ENCODE measurements around the gene CMTM8. TPM values are rescaled to one million over a fixed set of nuclear protein-coding genes. Genes with fewer than 3 reads are reported as not detected.

Gene CMTM8
- total RNA-seq, 1 experiment from 2014 or later: 28.5 TPM

- ChIA-PET CTCF (interaction anchor here (1.0 kb wide), 1 partner anchor 92 kb away, joined by 3 read pairs; no protein-coding TSS in a partner anchor), POLR2A (no interaction called here)
- H3K27me3 Mint-ChIP-seq (ENCODE audit: insufficient read depth, unreplicated experiment): no peaks in the 10 kb centered on the region
- no peak overlapping the region for H3K27ac Mint-ChIP-seq (ENCODE audit: unreplicated experiment)
- H3K36me3 ChIP-seq (ENCODE audit: control insufficient read depth, insufficient read depth, low read length): no peaks in the 10 kb centered on the region
- TF ChIP-seq CTCF (IDR thresholded peaks at IDR 0.05; ENCODE audit: insufficient read depth in 1 of 2, low read depth in 1 of 2, low read length in 1 of 2, severe bottlenecking in 1 of 2, unreplicated experiment in 1 of 2): no peak
- no peak for DNase-seq
- no peak overlapping the region for H3K4me3 Mint-ChIP-seq (ENCODE audit: unreplicated experiment)
- H3K4me1 Mint-ChIP-seq (ENCODE audit: low read depth, unreplicated experiment): peaks cover 10% of the 10 kb centered on the region
- no peaks in the 10 kb centered on the region for H3K27me3 ChIP-seq (replicated peaks; ENCODE audit: control insufficient read depth, insufficient read depth, low read length)
- no peaks in the 10 kb centered on the region for H3K36me3 Mint-ChIP-seq (ENCODE audit: insufficient read depth, unreplicated experiment)
- BruUV-seq (replicated peaks): no TSS peak
- intact Hi-C loops (cut with micrococcal nuclease; ENCODE audit: unreplicated experiment): no loop called here
- peaks cover 30% of the 10 kb centered on the region for H3K4me1 ChIP-seq
- no peaks in the 10 kb centered on the region for H3K9me3 Mint-ChIP-seq (ENCODE audit: unreplicated experiment)
- no peaks in the 10 kb centered on the region for H3K9me3 ChIP-seq
- H3K4me3 ChIP-seq (ENCODE audit: low read depth, low read length): no peak overlapping the region
Measured at GRCh38 chr3:32305361-32305876, 66.9 kb downstream of the CMTM8 start.

GRCh38 chr3:32306072-32306471 lies 67.6 kb downstream of the CMTM8 start:
- DNase-seq: no peak
- ChIA-PET POLR2A (no interaction called here), CTCF (no interaction called here)
- Mint-ChIP-seq H3K4me1 (ENCODE audit: low read depth, unreplicated experiment) (peaks cover 10% of the 10 kb centered on the region), H3K27ac (ENCODE audit: unreplicated experiment) (no peak overlapping the region), H3K4me3 (ENCODE audit: unreplicated experiment) (no peak overlapping the region), H3K36me3 (ENCODE audit: insufficient read depth, unreplicated experiment) (no peaks in the 10 kb centered on the region), H3K27me3 (ENCODE audit: insufficient read depth, unreplicated experiment) (no peaks in the 10 kb centered on the region), H3K9me3 (ENCODE audit: unreplicated experiment) (no peaks in the 10 kb centered on the region)
- Histone ChIP-seq H3K36me3 (ENCODE audit: control insufficient read depth, insufficient read depth, low read length) (no peaks in the 10 kb centered on the region), H3K9me3 (no peaks in the 10 kb centered on the region), H3K4me3 (ENCODE audit: low read depth, low read length) (no peak overlapping the region), H3K4me1 (peaks cover 30% of the 10 kb centered on the region), H3K27me3 (replicated peaks; ENCODE audit: control insufficient read depth, insufficient read depth, low read length) (no peaks in the 10 kb centered on the region)
- TF ChIP-seq CTCF (IDR thresholded peaks at IDR 0.05; ENCODE audit: insufficient read depth in 1 of 2, low read depth in 1 of 2, low read length in 1 of 2, severe bottlenecking in 1 of 2, unreplicated experiment in 1 of 2): no peak
- no TSS peak for BruUV-seq (replicated peaks)
- intact Hi-C loops (cut with micrococcal nuclease; ENCODE audit: unreplicated experiment): no loop called here

- ChIA-PET POLR2A (no interaction called here), CTCF (interaction anchor here (0.7 kb wide), 1 partner anchor 13 kb away, joined by 3 read pairs; no protein-coding TSS in a partner anchor)
- Histone ChIP-seq H3K9me3 (no peaks in the 10 kb centered on the region), H3K4me3 (ENCODE audit: low read depth, low read length) (no peak overlapping the region), H3K27me3 (replicated peaks; ENCODE audit: control insufficient read depth, insufficient read depth, low read length) (no peaks in the 10 kb centered on the region), H3K36me3 (ENCODE audit: control insufficient read depth, insufficient read depth, low read length) (no peaks in the 10 kb centered on the region), H3K4me1 (peaks cover 27% of the 10 kb centered on the region)
- intact Hi-C loops (cut with micrococcal nuclease; ENCODE audit: unreplicated experiment): no loop called here
- no peak for DNase-seq
- TF ChIP-seq CTCF (IDR thresholded peaks at IDR 0.05; ENCODE audit: insufficient read depth in 1 of 2, low read depth in 1 of 2, low read length in 1 of 2, severe bottlenecking in 1 of 2, unreplicated experiment in 1 of 2): no peak
- Mint-ChIP-seq H3K27me3 (ENCODE audit: insufficient read depth, unreplicated experiment) (no peaks in the 10 kb centered on the region), H3K4me1 (ENCODE audit: low read depth, unreplicated experiment) (peaks cover 16% of the 10 kb centered on the region), H3K4me3 (ENCODE audit: unreplicated experiment) (no peak overlapping the region), H3K27ac (ENCODE audit: unreplicated experiment) (no peak overlapping the region), H3K36me3 (ENCODE audit: insufficient read depth, unreplicated experiment) (no peaks in the 10 kb centered on the region), H3K9me3 (ENCODE audit: unreplicated experiment) (no peaks in the 10 kb centered on the region)
- BruUV-seq (replicated peaks): no TSS peak
Measured at GRCh38 chr3:32307591-32307990, 69.1 kb downstream of the CMTM8 start.
